ENCODE results near the gene NKX6-1. TPM values are rescaled to one million over a fixed set of nuclear protein-coding genes. Genes with fewer than 3 reads are reported as not detected.

NKX6-1 gene
- total and polyA plus RNA-seq, 4 experiments from 2014 or later = not detected

GRCh38 chr4:84479663-84480062, 19.4 kb downstream of the NKX6-1 start:
- CTCF ChIA-PET (ENCODE audit: partially characterized antibody) = no interaction called here
- peaks cover 47 to 52% of the 10 kb centered on the region in 2 donors for H3K27me3 Mint-ChIP-seq
- no peak overlapping the region for H3K27ac Mint-ChIP-seq
- intact Hi-C loops (cut with micrococcal nuclease) = no loop called here
- Histone ChIP-seq H3K36me3 (ENCODE audit: insufficient read depth, low read length) (no peaks in the 10 kb centered on the region), H3K9me3 (ENCODE audit: control insufficient read depth in 1 of 2, low read length in 2 of 2) (no peaks in the 10 kb centered on the region), H3K27me3 (ENCODE audit: insufficient read depth, low read length) (peaks cover 26% of the 10 kb centered on the region), H3K27ac (ENCODE audit: low read depth, low read length) (no peak overlapping the region), H3K4me1 (ENCODE audit: insufficient read depth, low read length) (peaks cover 3% of the 10 kb centered on the region), H3K4me3 (ENCODE audit: low read length in 2 of 2) (no peak overlapping the region)
- POLR2A ChIA-PET (ENCODE audit: partially characterized antibody) = no interaction called here
- H3K9me3 Mint-ChIP-seq = peaks cover 0 to 19% (median 11%) of the 10 kb centered on the region in 8 donors
- no peak overlapping the region for H3K4me3 Mint-ChIP-seq
- peaks cover 0 to 1% of the 10 kb centered on the region in 2 donors for H3K36me3 Mint-ChIP-seq
- DNase-seq = no peak
- peaks cover 2 to 14% (median 8%) of the 10 kb centered on the region in 4 donors for H3K4me1 Mint-ChIP-seq

- ChIA-PET POLR2A (ENCODE audit: partially characterized antibody) (no interaction called here), CTCF (ENCODE audit: partially characterized antibody) (no interaction called here)
- Histone ChIP-seq H3K9me3 (ENCODE audit: control insufficient read depth in 1 of 2, low read length in 2 of 2) (no peaks in the 10 kb centered on the region), H3K36me3 (ENCODE audit: insufficient read depth, low read length) (no peaks in the 10 kb centered on the region), H3K27ac (ENCODE audit: low read depth, low read length) (no peak overlapping the region), H3K27me3 (ENCODE audit: insufficient read depth, low read length) (peaks cover 11% of the 10 kb centered on the region), H3K4me3 (ENCODE audit: low read length in 2 of 2) (no peak overlapping the region), H3K4me1 (ENCODE audit: insufficient read depth, low read length) (peaks cover 3% of the 10 kb centered on the region)
- H3K4me1 Mint-ChIP-seq = peaks cover 2 to 14% (median 8%) of the 10 kb centered on the region in 4 donors
- H3K36me3 Mint-ChIP-seq = no peaks in the 10 kb centered on the region
- DNase-seq = no peak
- H3K27me3 Mint-ChIP-seq = peaks cover 35 to 43% of the 10 kb centered on the region in 2 donors
- H3K4me3 Mint-ChIP-seq = no peak overlapping the region
- H3K27ac Mint-ChIP-seq = no peak overlapping the region
- intact Hi-C loops (cut with micrococcal nuclease) = no loop called here
- H3K9me3 Mint-ChIP-seq = peaks cover 0 to 14% (median 9%) of the 10 kb centered on the region in 8 donors
Measured at GRCh38 chr4:84477738-84478137, 21.4 kb downstream of the NKX6-1 start.

- no peak overlapping the region for H3K4me3 Mint-ChIP-seq
Measured at GRCh38 chr4:84474107-84474506, 25.0 kb downstream of the NKX6-1 start.

GRCh38 chr4:84472154-84472553, 26.9 kb downstream of the NKX6-1 start:
- Histone ChIP-seq H3K9me3 (ENCODE audit: control insufficient read depth in 1 of 2, low read length in 2 of 2) (no peaks in the 10 kb centered on the region), H3K27me3 (ENCODE audit: insufficient read depth, low read length) (no peaks in the 10 kb centered on the region), H3K27ac (ENCODE audit: low read depth, low read length) (no peak overlapping the region), H3K4me1 (ENCODE audit: insufficient read depth, low read length) (no peaks in the 10 kb centered on the region), H3K4me3 (ENCODE audit: low read length in 2 of 2) (no peak overlapping the region), H3K36me3 (ENCODE audit: insufficient read depth, low read length) (no peaks in the 10 kb centered on the region)
- H3K9me3 Mint-ChIP-seq = peaks cover 0 to 3% (median 0%) of the 10 kb centered on the region in 8 donors
- CTCF ChIA-PET (ENCODE audit: partially characterized antibody) = no interaction called here
- intact Hi-C loops (cut with micrococcal nuclease) = no loop called here
- no peak for DNase-seq
- POLR2A ChIA-PET (ENCODE audit: partially characterized antibody) = no interaction called here
- peaks cover 9 to 11% of the 10 kb centered on the region in 2 donors for H3K27me3 Mint-ChIP-seq
- no peaks in the 10 kb centered on the region for H3K36me3 Mint-ChIP-seq
- no peak overlapping the region for H3K27ac Mint-ChIP-seq
- no peak overlapping the region for H3K4me3 Mint-ChIP-seq
- no peaks in the 10 kb centered on the region for H3K4me1 Mint-ChIP-seq

More at GRCh38 chr4:84474107-84474506, 25.0 kb downstream of the NKX6-1 start:
- Mint-ChIP-seq H3K27ac (no peak overlapping the region), H3K9me3 (peaks cover 0 to 3% (median 0%) of the 10 kb centered on the region in 8 donors), H3K36me3 (no peaks in the 10 kb centered on the region), H3K4me1 (no peaks in the 10 kb centered on the region), H3K27me3 (peaks cover 13% of the 10 kb centered on the region in 2 donors)
- no peaks in the 10 kb centered on the region for H3K4me1 ChIP-seq (ENCODE audit: insufficient read depth, low read length)
- H3K36me3 ChIP-seq (ENCODE audit: insufficient read depth, low read length) = no peaks in the 10 kb centered on the region
- DNase-seq = no peak
- intact Hi-C loops (cut with micrococcal nuclease) = no loop called here
- H3K4me3 ChIP-seq (ENCODE audit: low read length in 2 of 2) = no peak overlapping the region
- H3K27me3 ChIP-seq (ENCODE audit: insufficient read depth, low read length) = no peaks in the 10 kb centered on the region
- ChIA-PET CTCF (ENCODE audit: partially characterized antibody) (no interaction called here), POLR2A (ENCODE audit: partially characterized antibody) (no interaction called here)
- H3K9me3 ChIP-seq (ENCODE audit: control insufficient read depth in 1 of 2, low read length in 2 of 2) = no peaks in the 10 kb centered on the region
- H3K27ac ChIP-seq (ENCODE audit: low read depth, low read length) = no peak overlapping the region

GRCh38 chr4:84470204-84470785, 28.8 kb downstream of the NKX6-1 start:
- intact Hi-C loops (cut with micrococcal nuclease) = no loop called here
- no peaks in the 10 kb centered on the region for H3K36me3 Mint-ChIP-seq
- POLR2A ChIA-PET (ENCODE audit: partially characterized antibody) = no interaction called here

GRCh38 chr4:84467601-84468000, 31.5 kb downstream of the NKX6-1 start:
- Mint-ChIP-seq H3K27ac (no peak overlapping the region), H3K4me1 (no peaks in the 10 kb centered on the region), H3K27me3 (peaks cover 0 to 9% of the 10 kb centered on the region in 2 donors), H3K9me3 (no peaks in the 10 kb centered on the region), H3K4me3 (no peak overlapping the region), H3K36me3 (no peaks in the 10 kb centered on the region)
- H3K27me3 ChIP-seq (ENCODE audit: insufficient read depth, low read length) = no peaks in the 10 kb centered on the region
- no peak overlapping the region for H3K27ac ChIP-seq (ENCODE audit: low read depth, low read length)
- intact Hi-C loops (cut with micrococcal nuclease) = no loop called here
- no peaks in the 10 kb centered on the region for H3K36me3 ChIP-seq (ENCODE audit: insufficient read depth, low read length)
- POLR2A ChIA-PET (ENCODE audit: partially characterized antibody) = no interaction called here
- no peaks in the 10 kb centered on the region for H3K4me1 ChIP-seq (ENCODE audit: insufficient read depth, low read length)
- no peak overlapping the region for H3K4me3 ChIP-seq (ENCODE audit: low read length in 2 of 2)
- DNase-seq = no peak
- no peaks in the 10 kb centered on the region for H3K9me3 ChIP-seq (ENCODE audit: control insufficient read depth in 1 of 2, low read length in 2 of 2)
- CTCF ChIA-PET (ENCODE audit: partially characterized antibody) = no interaction called here

More at GRCh38 chr4:84470204-84470785, 28.8 kb downstream of the NKX6-1 start:
- Histone ChIP-seq H3K36me3 (ENCODE audit: insufficient read depth, low read length) (no peaks in the 10 kb centered on the region), H3K4me1 (ENCODE audit: insufficient read depth, low read length) (no peaks in the 10 kb centered on the region), H3K27ac (ENCODE audit: low read depth, low read length) (no peak overlapping the region), H3K4me3 (ENCODE audit: low read length in 2 of 2) (no peak overlapping the region), H3K9me3 (ENCODE audit: control insufficient read depth in 1 of 2, low read length in 2 of 2) (no peaks in the 10 kb centered on the region), H3K27me3 (ENCODE audit: insufficient read depth, low read length) (no peaks in the 10 kb centered on the region)
- H3K4me3 Mint-ChIP-seq = no peak overlapping the region
- no peak overlapping the region for H3K27ac Mint-ChIP-seq
- no peak for DNase-seq
- peaks cover 0 to 3% (median 0%) of the 10 kb centered on the region in 8 donors for H3K9me3 Mint-ChIP-seq
- CTCF ChIA-PET (ENCODE audit: partially characterized antibody) = no interaction called here
- peaks cover 5 to 13% of the 10 kb centered on the region in 2 donors for H3K27me3 Mint-ChIP-seq
- H3K4me1 Mint-ChIP-seq = no peaks in the 10 kb centered on the region

- Histone ChIP-seq H3K9me3 (ENCODE audit: control insufficient read depth in 1 of 2, low read length in 2 of 2) (no peaks in the 10 kb centered on the region), H3K36me3 (ENCODE audit: insufficient read depth, low read length) (no peaks in the 10 kb centered on the region), H3K27ac (ENCODE audit: low read depth, low read length) (no peak overlapping the region), H3K27me3 (ENCODE audit: insufficient read depth, low read length) (no peaks in the 10 kb centered on the region), H3K4me1 (ENCODE audit: insufficient read depth, low read length) (no peaks in the 10 kb centered on the region), H3K4me3 (ENCODE audit: low read length in 2 of 2) (no peak overlapping the region)
- intact Hi-C loops (cut with micrococcal nuclease) = no loop called here
- Mint-ChIP-seq H3K4me3 (no peak overlapping the region), H3K4me1 (no peaks in the 10 kb centered on the region), H3K27ac (no peak overlapping the region), H3K27me3 (peaks cover 7 to 9% of the 10 kb centered on the region in 2 donors), H3K36me3 (no peaks in the 10 kb centered on the region), H3K9me3 (peaks cover 0 to 4% (median 0%) of the 10 kb centered on the region in 8 donors)
- CTCF ChIA-PET (ENCODE audit: partially characterized antibody) = no interaction called here
- DNase-seq = no peak
- POLR2A ChIA-PET (ENCODE audit: partially characterized antibody) = no interaction called here
Measured at GRCh38 chr4:84459783-84460182, 39.3 kb downstream of the NKX6-1 start.

Data from CD4-positive, alpha-beta memory T cell (primary cell).